NCI-H1417 (cell line): ENCODE measurements around the gene RCN1.
"Not testable (repeated sequence)": the region's sequence is repeated elsewhere in the genome, so short reads cannot be mapped to it uniquely, and the experiment has no call there.

Experiments
- DNase-seq, 3 experiments: peaks; one replicate each; lab custom pipeline; 2025; lab: John Stamatoyannopoulos, UW

RCN1 gene

DNA sequence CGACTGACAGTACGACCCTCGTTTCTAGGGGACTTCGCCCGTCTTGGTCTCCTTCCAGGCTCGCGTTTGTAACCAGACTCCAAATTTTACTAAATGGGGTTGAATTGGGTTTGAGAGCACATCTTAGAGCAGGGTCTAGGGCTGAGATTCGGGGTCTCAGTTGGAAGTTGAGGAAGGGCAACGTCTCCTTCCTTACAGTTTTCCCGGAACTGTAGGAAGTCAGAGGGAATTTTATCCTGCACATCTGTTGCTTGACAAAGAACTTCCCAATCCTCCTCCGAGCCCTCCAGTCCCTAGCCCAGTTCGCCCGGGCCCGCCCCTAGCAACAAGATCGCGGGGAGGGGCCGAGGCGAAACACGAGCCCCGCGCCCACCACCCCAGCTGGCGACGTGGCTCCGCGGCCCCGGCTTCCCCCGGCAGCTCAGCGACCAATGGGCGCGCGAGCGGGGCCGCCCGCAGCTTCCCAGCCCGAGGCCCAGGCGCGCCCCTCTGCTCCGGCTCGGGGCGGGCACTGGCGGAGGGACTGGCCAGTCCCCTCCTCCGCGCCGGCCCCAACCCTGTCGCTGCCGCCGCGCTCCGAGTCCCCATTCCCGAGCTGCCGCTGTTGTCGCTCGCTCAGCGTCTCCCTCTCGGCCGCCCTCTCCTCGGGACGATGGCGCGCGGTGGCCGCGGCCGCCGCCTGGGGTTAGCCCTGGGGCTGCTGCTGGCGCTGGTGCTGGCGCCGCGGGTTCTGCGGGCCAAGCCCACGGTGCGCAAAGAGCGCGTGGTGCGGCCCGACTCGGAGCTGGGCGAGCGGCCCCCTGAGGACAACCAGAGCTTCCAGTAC is at the start of gene RCN1:
TSS of gene RCN1 (plus strand) at position 530 of the 826 bp plus-strand sequence. CDS start at position 653, 123 bp downstream.
- DNase-seq: peak; percentile 9 to 87 (median 84)

- DNase-seq: no peak
Observed at GRCh38 chr11:32043737-32044136, 47.1 kb upstream of the RCN1 start.

GRCh38 chr11:32044158-32044863 is 46.6 kb upstream of the RCN1 start:
- DNase-seq: no peak

- DNase-seq: no peak
Observed at GRCh38 chr11:32045456-32045855, 45.4 kb upstream of the RCN1 start.

- no peak for DNase-seq
Observed at GRCh38 chr11:32050264-32050663, 40.6 kb upstream of the RCN1 start.

DNA sequence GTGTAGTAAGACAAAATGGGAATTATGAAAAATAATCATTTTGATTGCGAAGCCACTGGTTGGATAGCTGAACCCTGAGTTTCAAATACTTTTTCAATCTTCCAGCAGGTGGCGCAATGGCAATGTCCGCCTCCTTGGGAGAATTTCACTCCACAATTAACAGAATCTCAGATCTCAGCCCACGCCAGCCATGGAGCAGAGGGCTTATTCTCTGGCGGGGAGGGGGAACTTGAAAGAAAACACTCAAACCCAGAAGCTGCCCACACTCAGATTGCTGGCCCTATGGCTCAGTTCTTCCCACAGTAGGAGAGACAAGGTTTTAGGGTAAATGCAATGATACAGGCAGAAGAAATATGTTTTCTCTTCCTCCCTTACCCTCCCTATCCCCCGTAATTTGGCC is 38.7 kb upstream of the RCN1 start:
- DNase-seq: peak; percentile 40 to 69 (median 63)

DNA sequence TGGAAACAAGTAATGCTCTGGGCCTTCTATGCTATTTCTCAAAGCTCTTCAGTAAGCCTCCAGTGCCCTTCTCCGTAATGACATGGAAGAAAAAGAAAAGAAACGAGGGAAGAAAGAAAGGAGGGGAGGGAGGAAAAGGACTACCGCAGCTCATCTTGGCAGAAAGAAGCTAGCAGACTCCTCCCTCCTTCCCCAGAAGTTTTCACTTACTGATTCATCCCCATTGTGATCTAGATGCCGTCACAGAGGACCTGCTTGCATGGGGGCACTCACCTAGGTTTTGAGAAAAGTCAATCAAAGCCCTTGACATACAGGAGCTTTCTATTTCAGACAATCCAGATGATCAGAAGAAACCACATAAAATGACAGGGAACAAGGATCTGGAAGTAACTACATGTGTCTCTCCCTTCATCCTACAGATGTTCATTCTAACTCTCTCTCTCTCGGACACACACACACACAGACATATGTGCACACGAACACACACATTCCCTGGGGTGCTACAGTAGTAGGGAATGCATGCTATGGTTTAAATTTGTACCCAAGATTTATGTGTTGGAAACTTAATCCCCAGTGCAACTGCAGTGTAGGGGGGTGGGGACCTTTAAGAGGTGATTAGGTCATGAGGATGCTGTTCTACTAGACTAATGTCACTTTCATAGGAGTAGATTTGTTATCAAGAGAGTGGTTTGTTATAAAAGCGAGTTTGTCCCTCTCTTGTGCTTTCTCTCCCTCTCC is 37.6 kb upstream of the RCN1 start:
- no peak for DNase-seq

DNA sequence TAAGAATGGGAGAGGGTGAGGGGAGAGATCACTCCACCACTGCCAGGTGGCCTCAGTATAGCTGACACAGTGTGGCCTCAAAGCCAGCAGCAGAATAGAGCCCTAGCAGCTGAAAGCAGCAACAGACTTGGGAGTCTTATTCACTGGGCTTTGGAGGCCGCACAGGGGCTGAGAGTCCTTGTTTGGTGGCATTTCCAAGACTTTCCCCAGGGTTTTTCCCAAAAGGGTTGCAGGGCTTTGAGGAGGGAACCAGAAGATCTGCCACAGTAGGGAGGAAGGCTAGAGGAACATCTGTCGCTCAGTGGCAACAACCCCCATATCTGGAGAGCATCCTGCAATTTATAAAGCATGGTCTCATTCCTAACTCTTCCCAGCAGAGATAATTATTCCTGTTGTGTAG is 35.0 kb upstream of the RCN1 start:
- no peak for DNase-seq

DNA sequence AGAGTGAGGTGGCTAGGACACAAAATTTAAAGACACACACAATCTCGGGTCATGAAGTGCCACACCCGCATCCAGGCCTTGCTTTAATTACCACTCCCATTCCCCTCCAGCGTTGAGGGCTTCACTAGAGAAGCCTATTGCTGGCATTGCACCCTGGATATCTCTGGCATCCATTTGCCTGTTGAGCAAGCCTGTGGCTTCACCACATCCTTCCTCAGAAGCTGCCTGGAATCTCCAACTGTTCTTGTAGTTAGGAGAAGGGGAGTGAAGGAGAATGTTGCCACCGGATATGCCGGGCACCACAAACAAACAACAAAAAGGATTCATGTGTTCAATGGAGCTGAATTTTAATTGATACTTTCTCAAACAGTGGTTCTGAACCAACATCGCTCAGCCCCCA is 34.4 kb upstream of the RCN1 start:
- DNase-seq: no peak

GRCh38 chr11:32059686-32060462 is 31.0 kb upstream of the RCN1 start:
- DNase-seq: no peak

DNA sequence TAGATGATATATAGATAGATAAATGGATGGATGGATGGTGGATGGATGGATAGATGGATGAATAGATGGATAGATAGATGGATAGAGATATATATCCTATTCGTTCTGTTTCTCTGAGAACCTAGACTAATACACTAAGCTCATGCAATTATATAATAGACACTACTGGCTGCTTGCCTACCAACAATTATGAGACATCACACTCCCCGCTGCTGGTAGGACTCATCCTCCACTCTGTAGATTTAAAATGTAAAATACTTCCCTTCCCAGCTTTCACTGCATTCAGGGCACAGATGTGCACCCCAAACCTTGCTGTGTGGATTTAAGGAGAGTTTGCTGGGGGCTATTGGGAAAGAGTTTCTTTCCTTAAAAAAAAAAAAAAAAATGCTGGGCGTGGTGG is 28.3 kb upstream of the RCN1 start:
- DNase-seq: no peak

DNA sequence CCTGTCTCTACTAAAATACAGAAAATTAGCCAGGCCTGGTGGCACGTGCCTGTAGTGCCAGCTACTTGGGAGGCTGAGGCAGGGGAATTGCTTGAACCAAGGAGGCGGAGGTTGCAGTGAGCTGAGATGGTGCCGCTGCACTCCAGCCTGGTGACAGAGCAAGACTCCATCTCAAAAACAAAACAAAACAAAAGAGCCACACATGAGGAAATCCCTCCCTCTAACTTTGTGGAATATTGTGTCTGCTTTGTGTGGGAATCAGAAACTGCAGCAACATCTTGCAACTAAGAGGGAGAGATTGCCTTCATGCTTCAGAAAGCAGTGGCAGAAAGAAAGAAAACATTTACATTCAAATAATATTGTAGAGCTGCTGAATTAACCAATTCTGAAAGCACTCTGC is 27.8 kb upstream of the RCN1 start:
- not testable (repeated sequence) for DNase-seq

- no peak for DNase-seq
Observed at GRCh38 chr11:32065865-32066629, 24.8 kb upstream of the RCN1 start.

- DNase-seq: no peak
Observed at GRCh38 chr11:32068134-32068870, 22.6 kb upstream of the RCN1 start.

DNA sequence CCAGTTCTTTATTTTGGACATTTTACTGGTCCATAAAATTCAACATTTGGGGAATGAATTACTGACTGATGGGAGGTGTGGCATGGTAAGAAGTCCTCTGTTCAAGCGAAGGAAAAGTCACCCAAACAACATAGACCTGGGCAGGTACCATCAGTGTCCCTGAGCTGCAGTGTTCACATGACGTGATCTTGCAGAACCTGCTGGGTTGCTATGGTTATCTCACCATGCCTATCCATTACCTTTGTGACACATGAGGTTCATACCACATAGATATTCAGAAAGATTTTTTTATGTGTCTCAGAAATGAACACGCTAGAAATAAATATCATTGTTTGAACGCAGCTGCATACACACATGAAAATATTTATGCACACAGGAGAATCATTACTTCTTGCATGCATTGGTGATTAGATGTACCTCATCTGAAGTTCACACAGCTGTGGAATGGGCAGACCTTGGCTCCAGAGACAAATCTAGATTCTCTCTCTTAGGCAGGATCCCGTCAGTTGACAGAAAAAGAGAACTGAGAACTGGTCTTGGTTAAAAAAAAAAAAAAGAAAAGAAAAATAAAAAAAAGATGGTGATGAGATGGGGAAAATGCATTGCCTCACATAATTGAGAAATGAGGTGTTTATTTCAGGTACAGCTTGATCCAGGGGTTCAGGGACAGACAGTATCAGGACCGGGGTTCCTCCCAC is 21.4 kb upstream of the RCN1 start:
- peak in 1 of 3 experiments; percentile 28 for DNase-seq

DNA sequence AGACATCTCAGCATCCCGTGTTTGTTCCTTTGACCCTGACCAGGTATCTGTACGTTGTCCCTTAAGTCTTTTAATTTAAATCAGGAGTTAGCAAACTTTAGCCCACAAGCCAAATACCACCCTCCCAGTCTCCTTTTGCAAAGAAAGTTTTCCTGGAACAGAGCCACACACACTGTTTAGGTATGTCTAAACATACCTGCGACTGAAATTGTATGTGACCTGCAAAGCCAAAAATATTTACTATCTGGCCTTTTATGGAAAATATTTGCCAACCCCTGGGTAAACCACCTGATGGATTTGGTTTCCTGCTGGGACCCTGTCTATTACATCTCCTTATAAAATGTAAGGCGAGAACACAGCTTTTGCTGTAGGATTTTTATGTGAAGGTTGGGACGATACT is 20.2 kb upstream of the RCN1 start:
- DNase-seq: no peak

DNA sequence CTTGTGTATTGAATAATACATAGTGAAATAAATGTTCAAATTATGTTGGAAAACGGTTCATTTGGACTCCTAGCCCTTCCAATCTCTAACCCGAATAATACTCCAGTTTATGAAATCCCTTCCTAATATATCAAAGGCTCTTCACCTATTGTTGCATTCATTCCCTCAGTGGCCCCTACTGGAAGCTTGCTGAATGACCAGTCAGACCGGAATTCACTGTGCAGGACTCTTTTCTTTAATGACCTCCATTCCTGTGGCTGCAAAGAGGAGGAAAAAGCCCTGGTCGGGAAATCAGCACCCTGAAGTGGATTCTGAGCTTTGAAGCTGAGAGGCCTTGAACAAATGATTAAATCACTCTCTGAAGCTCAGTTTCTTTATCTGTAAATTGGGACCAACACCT is 19.1 kb upstream of the RCN1 start:
- DNase-seq: peak in 1 of 3 experiments; percentile 5

DNA sequence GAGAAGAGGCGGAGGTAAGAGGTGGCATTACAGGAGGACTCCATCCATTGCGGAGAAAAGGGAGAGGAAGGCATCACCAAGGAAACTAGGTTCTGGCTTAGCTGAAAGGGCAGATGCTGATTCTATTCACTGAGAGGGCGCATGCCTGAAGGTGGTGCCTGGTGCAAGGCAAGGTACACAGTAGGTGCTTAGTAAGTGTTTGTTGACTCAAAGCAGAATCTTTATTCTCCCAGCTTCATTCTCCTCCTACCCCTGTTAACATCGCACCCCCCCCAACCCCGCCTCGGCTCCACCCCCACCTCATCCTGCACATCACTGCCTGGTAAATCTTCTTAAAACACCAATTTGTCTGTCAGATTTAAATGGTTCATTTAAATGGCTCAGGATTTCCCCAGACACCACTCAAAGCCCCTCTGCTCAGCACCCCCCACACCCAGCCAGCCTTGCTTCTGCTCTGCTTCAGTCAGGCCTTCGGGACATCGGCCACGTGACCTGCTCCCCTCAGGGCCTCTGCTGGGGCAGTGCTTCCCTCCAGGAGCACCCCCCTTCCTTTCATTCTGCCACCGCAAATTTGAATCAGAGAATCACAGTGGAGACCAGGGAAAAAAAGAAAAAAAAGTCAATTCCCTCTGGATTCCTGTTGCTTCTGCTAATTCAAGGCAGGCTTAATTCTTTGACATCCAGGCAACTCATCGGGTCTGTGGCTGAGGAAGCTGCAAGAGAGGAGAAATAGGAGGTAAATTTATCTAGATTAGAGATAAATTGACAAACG is 17.8 kb upstream of the RCN1 start:
- no peak for DNase-seq

- DNase-seq: no peak
Observed at GRCh38 chr11:32073644-32074026, 17.2 kb upstream of the RCN1 start.
